ENCODE measurements around the gene DLG2.

Gene DLG2

GRCh38 chr11:83569134-83569805 lies 2057.9 kb downstream of the DLG2 start:
- DNase-seq (ENCODE audit: low spot score) = no peak

- no peak for DNase-seq (ENCODE audit: low spot score)
Measured at GRCh38 chr11:83568516-83568915, 2058.6 kb downstream of the DLG2 start.

- no peak for DNase-seq (ENCODE audit: low spot score)
Measured at GRCh38 chr11:83566950-83567349, 2060.2 kb downstream of the DLG2 start.

- DNase-seq (ENCODE audit: low spot score) = no peak
Measured at GRCh38 chr11:83564870-83565269, 2062.3 kb downstream of the DLG2 start.

- DNase-seq (ENCODE audit: low spot score) = no peak
Measured at GRCh38 chr11:83558281-83558680, 2068.9 kb downstream of the DLG2 start.

GRCh38 chr11:83557653-83558052 lies 2069.5 kb downstream of the DLG2 start:
- DNase-seq (ENCODE audit: low spot score) = no peak

- DNase-seq (ENCODE audit: low spot score) = no peak
Measured at GRCh38 chr11:83554876-83555275, 2072.3 kb downstream of the DLG2 start.

- no peak for DNase-seq (ENCODE audit: low spot score)
Measured at GRCh38 chr11:83549984-83550667, 2077.0 kb downstream of the DLG2 start.

- no peak for DNase-seq (ENCODE audit: low spot score)
Measured at GRCh38 chr11:83546368-83546767, 2080.8 kb downstream of the DLG2 start.

- no peak for DNase-seq (ENCODE audit: low spot score)
Measured at GRCh38 chr11:83545494-83546260, 2081.5 kb downstream of the DLG2 start.

- no peak for DNase-seq (ENCODE audit: low spot score)
Measured at GRCh38 chr11:83544846-83545245, 2082.3 kb downstream of the DLG2 start.

GRCh38 chr11:83543706-83544439 lies 2083.3 kb downstream of the DLG2 start:
- DNase-seq (ENCODE audit: low spot score) = no peak

GRCh38 chr11:83542861-83543260 lies 2084.3 kb downstream of the DLG2 start:
- DNase-seq (ENCODE audit: low spot score) = no peak

- DNase-seq (ENCODE audit: low spot score) = no peak
Measured at GRCh38 chr11:83540728-83541127, 2086.4 kb downstream of the DLG2 start.

GRCh38 chr11:83540112-83540675 lies 2086.9 kb downstream of the DLG2 start:
- DNase-seq (ENCODE audit: low spot score) = no peak

- DNase-seq (ENCODE audit: low spot score) = no peak
Measured at GRCh38 chr11:83538286-83538685, 2088.9 kb downstream of the DLG2 start.

GRCh38 chr11:83537131-83537610 lies 2090.0 kb downstream of the DLG2 start:
- DNase-seq (ENCODE audit: low spot score) = no peak

- no peak for DNase-seq (ENCODE audit: low spot score)
Measured at GRCh38 chr11:83533166-83533565, 2094.0 kb downstream of the DLG2 start.

- DNase-seq (ENCODE audit: low spot score) = no peak
Measured at GRCh38 chr11:83528877-83529276, 2098.3 kb downstream of the DLG2 start.

GRCh38 chr11:83528225-83528624 lies 2098.9 kb downstream of the DLG2 start:
- no peak for DNase-seq (ENCODE audit: low spot score)

GRCh38 chr11:83523676-83524075 lies 2103.5 kb downstream of the DLG2 start:
- DNase-seq (ENCODE audit: low spot score) = no peak

GRCh38 chr11:83522911-83523310 lies 2104.2 kb downstream of the DLG2 start:
- DNase-seq (ENCODE audit: low spot score) = no peak
